ENCODE data around the gene SFTPB. TPM values are rescaled to one million over a fixed set of nuclear protein-coding genes. Genes with fewer than 3 reads are reported as not detected.

SFTPB gene
- total RNA-seq, 1 experiment from 2014 or later = not detected

DNA sequence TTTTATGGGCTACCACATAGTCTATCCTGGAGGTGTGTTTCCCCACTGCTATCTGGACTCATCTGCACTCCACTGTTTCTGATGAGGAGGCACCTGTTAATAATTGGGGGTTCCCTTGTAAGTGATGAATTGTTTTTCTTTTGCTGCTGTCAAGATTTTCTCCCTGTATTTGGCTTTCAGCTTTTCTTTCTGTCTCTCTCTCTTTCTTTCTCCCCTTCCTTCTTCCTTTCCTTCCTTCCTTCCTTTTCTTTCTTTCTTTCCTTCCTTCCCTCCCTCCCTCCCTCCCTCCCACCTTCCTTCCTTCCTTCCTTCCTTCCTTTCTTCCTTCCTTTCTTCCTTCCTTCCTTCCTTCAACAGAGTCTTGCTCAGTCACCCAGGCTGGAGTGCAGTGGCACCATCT lies 35.3 kb upstream of the SFTPB start:
- H3K4me1 ChIP-seq (replicated peaks; ENCODE audit: insufficient read depth) = peaks cover 54% of the 10 kb centered on the region
- no peaks in the 10 kb centered on the region for H3K9me3 ChIP-seq (ENCODE audit: insufficient read depth, low read depth)
- peaks cover 31% of the 10 kb centered on the region for H3F3A ChIP-seq (ENCODE audit: insufficient read depth, low read depth)
- H3K27me3 ChIP-seq (ENCODE audit: insufficient read depth, low read depth) = no peaks in the 10 kb centered on the region
- H3K79me2 ChIP-seq (ENCODE audit: low read depth) = no peaks in the 10 kb centered on the region
- TF ChIP-seq, protein P1, sequence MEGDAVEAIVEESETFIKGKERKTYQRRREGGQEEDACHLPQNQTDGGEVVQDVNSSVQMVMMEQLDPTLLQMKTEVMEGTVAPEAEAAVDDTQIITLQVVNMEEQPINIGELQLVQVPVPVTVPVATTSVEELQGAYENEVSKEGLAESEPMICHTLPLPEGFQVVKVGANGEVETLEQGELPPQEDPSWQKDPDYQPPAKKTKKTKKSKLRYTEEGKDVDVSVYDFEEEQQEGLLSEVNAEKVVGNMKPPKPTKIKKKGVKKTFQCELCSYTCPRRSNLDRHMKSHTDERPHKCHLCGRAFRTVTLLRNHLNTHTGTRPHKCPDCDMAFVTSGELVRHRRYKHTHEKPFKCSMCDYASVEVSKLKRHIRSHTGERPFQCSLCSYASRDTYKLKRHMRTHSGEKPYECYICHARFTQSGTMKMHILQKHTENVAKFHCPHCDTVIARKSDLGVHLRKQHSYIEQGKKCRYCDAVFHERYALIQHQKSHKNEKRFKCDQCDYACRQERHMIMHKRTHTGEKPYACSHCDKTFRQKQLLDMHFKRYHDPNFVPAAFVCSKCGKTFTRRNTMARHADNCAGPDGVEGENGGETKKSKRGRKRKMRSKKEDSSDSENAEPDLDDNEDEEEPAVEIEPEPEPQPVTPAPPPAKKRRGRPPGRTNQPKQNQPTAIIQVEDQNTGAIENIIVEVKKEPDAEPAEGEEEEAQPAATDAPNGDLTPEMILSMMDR (conservative IDR thresholded peaks at IDR 0.05) = no peak
- TF ChIP-seq EZH2 (IDR thresholded peaks at IDR 0.05; ENCODE audit: low read depth) = no peak
- DNase-seq = no peak
- intact Hi-C loops (cut with micrococcal nuclease; ENCODE audit: unreplicated experiment) = no loop called here
- BruUV-seq (replicated peaks) = no TSS peak
- H3K9me2 ChIP-seq (ENCODE audit: insufficient read depth) = no peaks in the 10 kb centered on the region
- POLR2A ChIA-PET (ENCODE audit: unreplicated experiment) = no interaction called here
- no peaks in the 10 kb centered on the region for H4K20me1 ChIP-seq (ENCODE audit: insufficient read depth)
- CTCF ChIA-PET = no interaction called here
- peak overlapping the region; percentile 98 for H3K27ac ChIP-seq
- H2AFZ ChIP-seq = no peak overlapping the region
- H3K4me3 ChIP-seq = no peak overlapping the region
- no peaks in the 10 kb centered on the region for H3K36me3 ChIP-seq (ENCODE audit: low read depth)
- no peak overlapping the region for H3K4me2 ChIP-seq

GRCh38 chr2:85702800-85703199 lies 34.8 kb upstream of the SFTPB start:
- intact Hi-C loops (cut with micrococcal nuclease; ENCODE audit: unreplicated experiment) = no loop called here
- Histone ChIP-seq H2AFZ (no peak overlapping the region), H3K36me3 (ENCODE audit: low read depth) (no peaks in the 10 kb centered on the region), H3K9me3 (ENCODE audit: insufficient read depth, low read depth) (no peaks in the 10 kb centered on the region), H3K9me2 (ENCODE audit: insufficient read depth) (no peaks in the 10 kb centered on the region), H3K27ac (peak overlapping the region; percentile 98), H3K27me3 (ENCODE audit: insufficient read depth, low read depth) (no peaks in the 10 kb centered on the region), H4K20me1 (ENCODE audit: insufficient read depth) (no peaks in the 10 kb centered on the region), H3K79me2 (ENCODE audit: low read depth) (no peaks in the 10 kb centered on the region), H3K4me2 (peak overlapping the region; percentile 60), H3K4me3 (no peak overlapping the region; the same call in 1 of the 2 replicates), H3K4me1 (replicated peaks; ENCODE audit: insufficient read depth) (peaks cover 51% of the 10 kb centered on the region), H3F3A (ENCODE audit: insufficient read depth, low read depth) (peaks cover 31% of the 10 kb centered on the region)
- ChIA-PET CTCF (no interaction called here), POLR2A (ENCODE audit: unreplicated experiment) (no interaction called here)
- TSS peak; percentile 55 for BruUV-seq (replicated peaks)
- no peak for DNase-seq
- no peak for TF ChIP-seq EZH2 (IDR thresholded peaks at IDR 0.05; ENCODE audit: low read depth)
- TF ChIP-seq, protein P1 (conservative IDR thresholded peaks at IDR 0.05) = no peak

DNA sequence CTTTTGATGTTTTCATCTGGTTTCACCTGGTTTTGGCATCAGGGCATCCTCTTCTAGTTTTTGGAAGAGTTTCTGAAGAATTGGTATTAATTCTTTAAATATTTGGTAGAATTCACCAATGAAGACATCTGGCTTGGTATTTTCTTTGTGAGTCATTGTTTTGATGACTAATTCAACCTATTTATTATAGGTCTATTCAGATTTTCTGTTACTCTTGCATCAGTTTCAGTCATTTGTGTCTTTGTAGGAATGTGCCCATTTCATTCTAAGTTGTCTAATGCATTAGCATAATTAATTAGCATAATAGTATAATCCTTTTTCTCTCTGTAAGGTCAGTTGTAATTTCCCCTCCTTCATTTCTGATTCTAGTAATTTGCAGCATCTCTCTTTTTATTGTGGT lies 34.2 kb upstream of the SFTPB start:
- Histone ChIP-seq H3K4me3 (peak overlapping the region; percentile 1; the same call in 1 of the 2 replicates), H3K4me2 (peak overlapping the region; percentile 60)

More for the DNA sequence above, 34.2 kb upstream of the SFTPB start:
- H4K20me1 ChIP-seq (ENCODE audit: insufficient read depth) = no peaks in the 10 kb centered on the region
- no peaks in the 10 kb centered on the region for H3K36me3 ChIP-seq (ENCODE audit: low read depth)
- TF ChIP-seq, protein P1 (conservative IDR thresholded peaks at IDR 0.05) = no peak
- TF ChIP-seq EZH2 (IDR thresholded peaks at IDR 0.05; ENCODE audit: low read depth) = no peak
- no peak overlapping the region for H2AFZ ChIP-seq
- H3K79me2 ChIP-seq (ENCODE audit: low read depth) = no peaks in the 10 kb centered on the region
- H3K27me3 ChIP-seq (ENCODE audit: insufficient read depth, low read depth) = no peaks in the 10 kb centered on the region
- peak in 1 of 2 experiments; percentile 76 for DNase-seq
- H3F3A ChIP-seq (ENCODE audit: insufficient read depth, low read depth) = peaks cover 31% of the 10 kb centered on the region
- BruUV-seq (replicated peaks) = no TSS peak
- peak overlapping the region; percentile 98 for H3K27ac ChIP-seq
- no peaks in the 10 kb centered on the region for H3K9me3 ChIP-seq (ENCODE audit: insufficient read depth, low read depth)
- H3K9me2 ChIP-seq (ENCODE audit: insufficient read depth) = no peaks in the 10 kb centered on the region
- peaks cover 45% of the 10 kb centered on the region for H3K4me1 ChIP-seq (replicated peaks; ENCODE audit: insufficient read depth)
- ChIA-PET CTCF (no interaction called here), POLR2A (ENCODE audit: unreplicated experiment) (no interaction called here)
- intact Hi-C loops (cut with micrococcal nuclease; ENCODE audit: unreplicated experiment) = no loop called here

Measured in PC-9 (cell line).